Left renal pelvis (tissue), 4 donors: ENCODE data around the gene FEM1B. TPM values are rescaled to one million over a fixed set of nuclear protein-coding genes. Genes with fewer than 3 reads are reported as not detected.
"Not testable (repeated sequence)": the region's sequence is repeated elsewhere in the genome, so short reads cannot be mapped to it uniquely, and the experiment has no call there.

Experiments used
- DNase-seq, 4 donors: peaks; one replicate each; pipeline ENCODE4 v3.0.0-alpha.2; 2013; ENCODE audit warnings: low read depth in 4 of 4, low spot score in 3 of 4
- polyA plus RNA-seq, 4 donors: library from polyadenylated mRNA; unstranded; fragments of 120-200 nt; gene quantifications; one replicate each; pipeline ENCODE4 v1.2.1, GENCODE V29; 2013; ENCODE audit not compliant: insufficient read length in 4 of 4

FEM1B gene
- polyA plus RNA-seq: 10 to 100 TPM; 53.4 to 69.8 (median 58.3) TPM

GRCh38 chr15:68277603-68278344 lies at the start of gene FEM1B:
FEM1B (plus strand) TSS chr15:68277745; CDS start chr15:68278418, 673 bp downstream.
- DNase-seq: peak; percentile 78 to 87 (median 84)

GRCh38 chr15:68228143-68228970 lies 49.2 kb upstream of the FEM1B start:
- DNase-seq: no peak

- no peak for DNase-seq
Measured at GRCh38 chr15:68228971-68229385, 48.6 kb upstream of the FEM1B start.

GRCh38 chr15:68229386-68230156 lies 48.0 kb upstream of the FEM1B start, which contains the start of gene CLN6:
CLN6 (minus strand) TSS chr15:68229728; CDS start chr15:68229584, 144 bp downstream.
- DNase-seq: peak in 3 of 4 donors; percentile 61 to 73 (median 66)

- DNase-seq: no peak
Measured at GRCh38 chr15:68230157-68231100, 47.1 kb upstream of the FEM1B start.

- no peak for DNase-seq
Measured at GRCh38 chr15:68231102-68231818, 46.3 kb upstream of the FEM1B start.

GRCh38 chr15:68232449-68232848 lies 45.1 kb upstream of the FEM1B start:
- DNase-seq: no peak

GRCh38 chr15:68232937-68233336 lies 44.6 kb upstream of the FEM1B start:
- DNase-seq: no peak

- no peak for DNase-seq
Measured at GRCh38 chr15:68234060-68234459, 43.5 kb upstream of the FEM1B start.

- not testable (repeated sequence) for DNase-seq
Measured at GRCh38 chr15:68234520-68234919, 43.0 kb upstream of the FEM1B start.

GRCh38 chr15:68235022-68235421 lies 42.5 kb upstream of the FEM1B start:
- no peak for DNase-seq

- DNase-seq: no peak
Measured at GRCh38 chr15:68239025-68239424, 38.5 kb upstream of the FEM1B start.

GRCh38 chr15:68241088-68241935 lies 36.2 kb upstream of the FEM1B start:
- DNase-seq: no peak

GRCh38 chr15:68244235-68244634 lies 33.3 kb upstream of the FEM1B start:
- no peak for DNase-seq

- DNase-seq: no peak
Measured at GRCh38 chr15:68249058-68249713, 28.4 kb upstream of the FEM1B start.

GRCh38 chr15:68252925-68253534 lies 24.5 kb upstream of the FEM1B start:
- no peak for DNase-seq
